ENCODE measurements around the gene CDC5L.
"Not testable (repeated sequence)": the region's sequence is repeated elsewhere in the genome, so short reads cannot be mapped to it uniquely, and the experiment has no call there.

CDC5L gene

DNA sequence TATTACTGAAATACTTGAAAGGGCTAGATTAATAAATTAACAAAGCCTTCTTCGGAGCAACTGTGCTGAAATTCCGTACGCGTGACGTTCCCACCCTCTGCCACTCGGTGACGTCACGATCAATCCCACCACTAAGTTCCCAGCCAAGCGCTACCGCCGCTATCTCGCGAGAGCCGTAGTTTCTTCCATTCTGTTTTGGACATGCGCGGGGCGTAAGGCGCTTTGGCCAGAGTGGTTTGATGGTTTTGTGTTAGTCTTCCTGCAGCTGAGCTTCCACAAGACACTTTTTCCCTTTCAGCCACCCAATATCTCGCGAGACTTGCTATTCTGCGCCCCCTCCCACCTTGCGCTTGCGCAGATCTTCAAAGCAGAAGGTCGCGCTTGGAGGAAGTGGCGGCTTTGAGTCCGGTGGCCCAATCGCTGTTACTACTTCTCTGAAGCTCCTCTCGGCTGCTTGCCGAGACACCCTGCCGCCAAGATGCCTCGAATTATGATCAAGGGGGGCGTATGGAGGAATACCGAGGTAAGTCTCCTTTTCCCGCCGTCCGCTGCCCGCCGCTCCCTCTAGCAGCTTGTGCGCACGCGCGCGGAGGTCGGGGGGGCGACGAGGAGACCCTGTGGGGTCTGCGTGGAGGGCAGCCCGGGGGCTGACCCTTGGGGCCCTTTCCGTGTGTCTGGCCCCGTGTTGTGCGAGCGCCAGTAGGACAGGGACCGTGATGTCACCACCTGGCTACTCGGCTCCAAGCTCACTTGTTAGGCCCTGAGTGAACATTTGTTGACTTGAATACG, at the start of gene CDC5L:
Gene CDC5L, plus strand, starts transcription at position 361 of the 789 bp plus-strand sequence. Its CDS starts 118 bp downstream, at position 479.
- peak; percentile 97 for DNase-seq

GRCh38 chr6:44338228-44339122, 49.0 kb upstream of the CDC5L start:
- peak; percentile 82 for DNase-seq

DNA sequence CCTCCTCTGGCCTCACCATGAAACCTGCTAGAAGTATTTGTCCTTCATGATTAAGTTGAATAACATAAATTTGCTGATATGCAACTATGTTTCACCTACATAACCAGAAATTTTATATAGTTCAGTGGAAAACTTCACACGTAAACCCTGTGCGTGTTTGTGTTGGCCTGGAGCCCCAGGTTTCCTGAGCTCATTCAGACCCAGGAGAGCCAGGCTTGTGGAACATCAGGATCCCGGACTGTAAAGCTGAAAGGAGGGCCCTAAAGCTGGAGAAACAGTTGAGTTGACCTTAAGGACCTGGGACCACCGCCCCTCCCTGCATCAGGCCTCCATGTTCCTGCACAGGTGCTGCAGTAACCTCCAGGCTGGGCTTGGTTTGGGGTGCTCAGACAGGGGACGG, 48.2 kb upstream of the CDC5L start:
- DNase-seq, result no peak

GRCh38 chr6:44339763-44340625, 47.5 kb upstream of the CDC5L start:
- DNase-seq, result no peak

DNA sequence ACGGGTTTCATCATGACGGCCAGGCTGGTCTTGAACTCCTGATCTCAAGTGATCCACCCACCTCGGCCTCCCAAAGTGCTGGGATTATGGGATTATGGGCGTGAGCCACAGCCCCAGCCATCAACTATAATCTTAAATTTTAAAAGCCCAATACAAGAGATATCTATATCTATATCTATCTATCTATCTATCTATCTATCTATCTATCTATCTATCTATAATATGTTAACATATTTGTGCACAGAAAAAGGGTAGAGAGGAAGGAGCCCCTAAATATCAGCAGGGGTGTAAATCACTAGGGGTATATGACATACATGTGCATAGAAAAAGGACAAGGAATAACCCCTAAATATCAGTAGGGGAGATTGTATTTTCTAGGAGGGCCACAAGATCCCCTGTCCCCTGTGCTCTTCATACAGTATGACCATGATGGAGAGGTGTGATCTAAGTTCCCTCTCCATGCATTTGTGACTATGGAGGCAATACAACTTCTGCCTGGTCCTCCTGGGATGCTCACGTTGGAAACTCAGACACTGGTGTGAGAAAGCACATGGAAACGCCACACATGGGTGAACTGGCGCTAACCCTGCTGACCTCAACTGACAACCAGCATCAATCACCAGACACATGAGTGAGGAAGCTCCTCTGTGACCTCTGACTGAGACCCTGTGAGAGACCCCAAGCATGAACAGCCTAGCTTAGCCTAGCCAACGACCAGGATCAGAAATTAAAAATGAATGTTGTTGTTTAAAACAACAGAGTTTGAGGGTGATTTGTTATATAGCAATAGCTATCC, 46.2 kb upstream of the CDC5L start:
- no peak for DNase-seq

DNA sequence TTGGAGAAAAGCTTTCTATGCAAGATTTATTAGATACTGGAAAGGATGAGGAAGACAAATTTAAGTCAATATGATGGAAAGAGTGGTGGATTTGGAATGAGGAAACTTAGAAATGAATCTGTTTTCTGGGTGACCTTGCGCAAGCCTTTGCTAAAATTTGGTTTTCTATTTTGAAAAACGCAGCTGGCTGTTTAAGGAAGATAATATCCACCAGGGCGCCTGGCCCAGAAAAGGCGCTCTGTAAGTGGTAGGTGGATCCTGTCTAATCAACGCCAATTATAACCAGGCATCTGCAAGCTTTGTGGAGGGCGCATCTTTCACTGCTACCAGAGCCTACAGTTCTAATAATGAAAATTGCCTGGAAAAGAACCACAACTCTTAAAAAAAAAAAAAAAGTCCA, 45.5 kb upstream of the CDC5L start:
- peak; percentile 30 for DNase-seq

- peak; percentile 31 for DNase-seq
Observed at GRCh38 chr6:44342489-44342888, 45.0 kb upstream of the CDC5L start, which contains the start of gene SPATS1. TSS of gene SPATS1 (plus strand) at chr6:44342650. CDS start at chr6:44343096, 446 bp downstream.

- not testable (repeated sequence) for DNase-seq
Observed at GRCh38 chr6:44346818-44347217, 40.7 kb upstream of the CDC5L start.

- DNase-seq, result peak; percentile 53
Observed at GRCh38 chr6:44349904-44350649, 37.4 kb upstream of the CDC5L start.

- not testable (repeated sequence) for DNase-seq
Observed at GRCh38 chr6:44350650-44350994, 36.9 kb upstream of the CDC5L start.

DNA sequence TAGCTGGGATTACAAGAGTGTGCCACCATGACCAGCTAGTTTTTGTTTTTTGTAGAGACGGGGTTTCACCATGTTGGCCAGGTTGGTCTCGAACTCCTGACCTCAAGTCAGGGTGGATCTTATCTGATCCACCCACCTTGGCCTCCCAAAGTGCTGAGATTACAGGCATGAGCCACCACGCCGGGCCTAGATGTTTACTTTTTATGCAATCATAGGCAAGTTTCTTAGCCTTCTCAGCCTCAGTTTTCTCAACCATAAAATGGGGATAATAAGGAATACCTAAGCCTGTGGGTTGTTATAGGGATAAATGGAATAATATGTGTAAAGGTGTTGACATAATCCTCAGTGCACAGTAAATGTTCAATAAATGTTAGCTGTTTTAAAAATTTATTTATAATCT, 35.2 kb upstream of the CDC5L start:
- no peak for DNase-seq

GRCh38 chr6:44353336-44353735, 34.2 kb upstream of the CDC5L start:
- no peak for DNase-seq

GRCh38 chr6:44355640-44356039, 31.9 kb upstream of the CDC5L start:
- no peak for DNase-seq

GRCh38 chr6:44356487-44356886, 31.0 kb upstream of the CDC5L start:
- peak; percentile 37 for DNase-seq

GRCh38 chr6:44359973-44360372, 27.5 kb upstream of the CDC5L start:
- DNase-seq, result no peak

DNA sequence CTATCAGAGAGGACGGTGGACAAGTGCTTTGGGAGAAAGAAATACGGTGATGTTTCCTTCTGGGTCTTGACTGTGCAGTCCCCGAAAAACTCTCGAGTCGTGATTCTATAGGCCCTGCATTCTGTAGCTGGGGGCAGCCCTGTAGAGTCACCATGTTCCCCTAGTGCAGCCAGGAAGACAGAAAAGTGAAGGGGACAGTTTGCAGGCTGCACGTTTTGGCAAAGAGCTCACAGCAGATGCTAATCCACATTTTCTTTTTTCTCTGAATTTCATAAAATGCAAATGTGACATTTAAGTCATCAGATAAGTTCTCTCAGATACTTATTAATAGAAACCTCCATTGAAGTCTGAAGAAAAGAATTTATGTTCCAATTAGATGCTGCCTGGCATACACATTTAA, 25.6 kb upstream of the CDC5L start:
- DNase-seq, result no peak

DNA sequence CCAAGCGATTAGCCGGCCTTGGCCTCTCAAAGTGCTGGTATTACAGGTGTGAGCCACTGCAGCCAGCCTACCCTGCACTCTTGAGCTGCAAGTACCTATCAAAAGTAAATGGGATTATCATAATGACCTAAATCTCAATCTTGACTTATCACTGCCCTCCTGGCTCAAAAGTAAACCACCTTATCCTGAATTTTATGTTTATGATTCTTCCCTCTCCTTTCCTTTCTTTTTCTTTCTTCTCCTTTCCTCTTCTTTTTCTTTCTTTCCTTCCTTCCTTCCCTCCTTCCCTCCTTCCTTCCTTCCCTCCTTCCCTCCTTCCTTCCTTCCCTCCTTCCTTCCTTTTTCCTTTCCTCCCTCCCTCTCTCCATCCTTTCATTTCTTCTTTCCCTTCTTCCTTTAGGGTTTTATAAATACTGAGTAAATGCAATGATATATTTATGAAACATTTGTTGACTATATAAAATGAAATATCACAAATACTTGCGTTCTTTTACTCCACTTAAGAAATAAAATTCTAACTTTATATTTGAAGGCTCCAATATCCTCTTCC, 24.1 kb upstream of the CDC5L start:
- DNase-seq, result no peak

DNA sequence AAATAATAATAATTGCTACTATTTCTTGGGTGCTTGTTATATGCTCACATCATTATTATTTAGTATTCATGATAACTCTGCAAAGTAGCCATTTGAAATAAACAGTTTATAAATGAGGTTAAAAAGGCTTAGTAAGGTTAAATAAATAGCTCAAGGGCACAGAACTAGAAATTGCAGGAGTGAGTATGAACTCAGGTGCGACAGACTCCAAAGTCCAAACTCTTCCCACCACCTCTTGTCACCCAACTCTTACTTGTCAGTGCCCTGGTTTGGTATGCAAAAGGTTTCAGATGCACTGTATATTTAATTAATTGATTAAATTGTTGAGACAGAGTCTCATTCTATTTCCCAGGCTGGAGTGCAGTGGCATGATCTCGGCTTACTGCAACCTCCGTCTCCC, 20.7 kb upstream of the CDC5L start:
- no peak for DNase-seq

DNA sequence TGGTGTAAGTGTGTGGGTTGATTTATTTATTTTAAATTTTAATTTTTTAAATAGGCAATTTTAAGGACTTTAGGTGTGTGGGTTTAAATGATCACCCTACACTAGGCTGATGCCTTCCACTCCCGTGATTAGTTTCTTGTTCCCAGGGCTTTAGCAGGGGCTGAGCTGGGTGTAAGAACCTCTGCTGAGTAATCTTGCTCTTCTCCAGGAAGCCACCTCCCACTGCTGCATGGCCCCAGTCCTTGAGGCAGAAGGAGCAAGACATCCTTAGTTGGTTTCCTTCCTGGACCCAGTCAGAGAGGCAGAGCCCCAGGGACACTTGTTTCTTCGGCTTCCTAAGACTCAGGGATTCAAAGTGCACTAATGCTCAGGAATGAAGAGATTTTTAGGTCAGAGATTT, 19.8 kb upstream of the CDC5L start:
- DNase-seq, result peak; percentile 63

- no peak for DNase-seq
Observed at GRCh38 chr6:44373051-44373450, 14.5 kb upstream of the CDC5L start.

DNA sequence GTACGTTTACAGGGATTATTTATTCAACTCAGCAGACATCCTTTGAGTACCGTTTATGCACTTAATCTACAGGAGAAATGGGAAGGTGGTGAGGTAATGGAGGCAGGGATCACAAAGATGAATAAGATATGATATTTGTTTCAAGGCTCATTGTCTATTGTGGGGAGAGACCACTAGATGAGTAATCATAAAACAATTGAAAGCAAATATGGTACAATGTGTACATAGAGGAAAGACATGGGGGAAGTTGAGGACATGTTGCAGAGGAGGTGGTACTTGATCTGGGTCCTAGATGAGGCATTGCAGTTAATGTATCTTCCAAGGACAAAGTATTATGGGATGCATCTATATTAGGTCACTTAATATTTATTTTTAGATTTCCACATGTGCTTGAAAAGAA, 13.7 kb upstream of the CDC5L start:
- no peak for DNase-seq
